ENCODE results near the gene ZNF829.

Gene ZNF829

GRCh38 chr19:36915992-36916830 is at the start of gene ZNF829, which contains the start of gene ZNF568:
Gene ZNF829, minus strand, starts transcription at chr19:36916291. Its CDS starts 1,124 bp downstream, at chr19:36915167.
Gene ZNF568, plus strand, starts transcription at chr19:36916332. Its CDS starts 6,439 bp downstream, at chr19:36922771.
- peaks cover 34% of the 10 kb centered on the region for H3K9me3 ChIP-seq (ENCODE audit: low read length)
- peak within 1 kb of the TSS; percentile 93 for H2AFZ ChIP-seq (ENCODE audit: low read depth, low read length)
- H3K4me1 ChIP-seq (ENCODE audit: insufficient read depth, low read length), result no peaks in the 10 kb centered on the region
- peak within 1 kb of the TSS; percentile 64 for H3K4me3 ChIP-seq (ENCODE audit: low read length)
- no peaks in the 10 kb centered on the region for H3K27me3 ChIP-seq (ENCODE audit: insufficient read depth, low read length)
- peaks cover 41% of the 10 kb centered on the region for H3K36me3 ChIP-seq (ENCODE audit: insufficient read depth, low read length)

GRCh38 chr19:36963280-36963679 is 47.2 kb upstream of the ZNF829 start:
- Histone ChIP-seq H3K4me1 (ENCODE audit: insufficient read depth, low read length) (no peaks in the 10 kb centered on the region), H3K36me3 (ENCODE audit: insufficient read depth, low read length) (no peaks in the 10 kb centered on the region), H3K9me3 (ENCODE audit: low read length) (peaks cover 23% of the 10 kb centered on the region), H2AFZ (ENCODE audit: low read depth, low read length) (no peak overlapping the region), H3K4me3 (ENCODE audit: low read length) (no peak overlapping the region), H3K27me3 (ENCODE audit: insufficient read depth, low read length) (no peaks in the 10 kb centered on the region)

GRCh38 chr19:36962346-36962745 is 46.3 kb upstream of the ZNF829 start:
- no peak overlapping the region for H3K4me3 ChIP-seq (ENCODE audit: low read length)
- no peak overlapping the region for H2AFZ ChIP-seq (ENCODE audit: low read depth, low read length)
- no peaks in the 10 kb centered on the region for H3K36me3 ChIP-seq (ENCODE audit: insufficient read depth, low read length)
- no peaks in the 10 kb centered on the region for H3K4me1 ChIP-seq (ENCODE audit: insufficient read depth, low read length)
- peaks cover 19% of the 10 kb centered on the region for H3K9me3 ChIP-seq (ENCODE audit: low read length)
- no peaks in the 10 kb centered on the region for H3K27me3 ChIP-seq (ENCODE audit: insufficient read depth, low read length)

- no peak overlapping the region for H3K4me3 ChIP-seq (ENCODE audit: low read length)
- H2AFZ ChIP-seq (ENCODE audit: low read depth, low read length), result no peak overlapping the region
- no peaks in the 10 kb centered on the region for H3K4me1 ChIP-seq (ENCODE audit: insufficient read depth, low read length)
- H3K9me3 ChIP-seq (ENCODE audit: low read length), result peaks cover 43% of the 10 kb centered on the region
- no peaks in the 10 kb centered on the region for H3K27me3 ChIP-seq (ENCODE audit: insufficient read depth, low read length)
- H3K36me3 ChIP-seq (ENCODE audit: insufficient read depth, low read length), result peaks cover 28% of the 10 kb centered on the region
Measured at GRCh38 chr19:36950335-36951119, 34.4 kb upstream of the ZNF829 start.

- H3K36me3 ChIP-seq (ENCODE audit: insufficient read depth, low read length), result peaks cover 57% of the 10 kb centered on the region
Measured at GRCh38 chr19:36939153-36939552, 23.1 kb upstream of the ZNF829 start.

GRCh38 chr19:36931684-36932083 is 15.6 kb upstream of the ZNF829 start:
- peaks cover 13% of the 10 kb centered on the region for H3K36me3 ChIP-seq (ENCODE audit: insufficient read depth, low read length)
- peaks cover 27% of the 10 kb centered on the region for H3K9me3 ChIP-seq (ENCODE audit: low read length)
- H2AFZ ChIP-seq (ENCODE audit: low read depth, low read length), result no peak overlapping the region
- H3K4me3 ChIP-seq (ENCODE audit: low read length), result no peak overlapping the region
- H3K4me1 ChIP-seq (ENCODE audit: insufficient read depth, low read length), result no peaks in the 10 kb centered on the region
- no peaks in the 10 kb centered on the region for H3K27me3 ChIP-seq (ENCODE audit: insufficient read depth, low read length)

More at GRCh38 chr19:36939153-36939552, 23.1 kb upstream of the ZNF829 start:
- no peaks in the 10 kb centered on the region for H3K27me3 ChIP-seq (ENCODE audit: insufficient read depth, low read length)
- H3K4me3 ChIP-seq (ENCODE audit: low read length), result no peak overlapping the region
- peaks cover 25% of the 10 kb centered on the region for H3K9me3 ChIP-seq (ENCODE audit: low read length)
- no peaks in the 10 kb centered on the region for H3K4me1 ChIP-seq (ENCODE audit: insufficient read depth, low read length)
- H2AFZ ChIP-seq (ENCODE audit: low read depth, low read length), result no peak overlapping the region

GRCh38 chr19:36918090-36918489 is 2.0 kb upstream of the ZNF829 start:
- Histone ChIP-seq H3K36me3 (ENCODE audit: insufficient read depth, low read length) (peaks cover 48% of the 10 kb centered on the region), H3K27me3 (ENCODE audit: insufficient read depth, low read length) (no peaks in the 10 kb centered on the region), H2AFZ (ENCODE audit: low read depth, low read length) (no peak overlapping the region), H3K4me3 (ENCODE audit: low read length) (no peak overlapping the region), H3K4me1 (ENCODE audit: insufficient read depth, low read length) (no peaks in the 10 kb centered on the region), H3K9me3 (ENCODE audit: low read length) (peaks cover 40% of the 10 kb centered on the region)

- peaks cover 42% of the 10 kb centered on the region for H3K36me3 ChIP-seq (ENCODE audit: insufficient read depth, low read length)
- peak overlapping the region; percentile 64 for H3K4me3 ChIP-seq (ENCODE audit: low read length)
- peaks cover 33% of the 10 kb centered on the region for H3K9me3 ChIP-seq (ENCODE audit: low read length)
Measured at GRCh38 chr19:36916991-36917390, 900 bp upstream of the ZNF829 start.

GRCh38 chr19:36898422-36898821 is 17.7 kb downstream of the ZNF829 start:
- H3K9me3 ChIP-seq (ENCODE audit: low read length), result peaks cover 69% of the 10 kb centered on the region
- H2AFZ ChIP-seq (ENCODE audit: low read depth, low read length), result no peak overlapping the region
- no peak overlapping the region for H3K4me3 ChIP-seq (ENCODE audit: low read length)
- H3K4me1 ChIP-seq (ENCODE audit: insufficient read depth, low read length), result no peaks in the 10 kb centered on the region
- H3K27me3 ChIP-seq (ENCODE audit: insufficient read depth, low read length), result no peaks in the 10 kb centered on the region
- peaks cover 75% of the 10 kb centered on the region for H3K36me3 ChIP-seq (ENCODE audit: insufficient read depth, low read length)

More at GRCh38 chr19:36916991-36917390, 900 bp upstream of the ZNF829 start:
- Histone ChIP-seq H3K27me3 (ENCODE audit: insufficient read depth, low read length) (no peaks in the 10 kb centered on the region), H2AFZ (ENCODE audit: low read depth, low read length) (peak overlapping the region; percentile 93), H3K4me1 (ENCODE audit: insufficient read depth, low read length) (no peaks in the 10 kb centered on the region)

- Histone ChIP-seq H2AFZ (ENCODE audit: low read depth, low read length) (no peak overlapping the region), H3K36me3 (ENCODE audit: insufficient read depth, low read length) (peaks cover 77% of the 10 kb centered on the region), H3K9me3 (ENCODE audit: low read length) (peaks cover 79% of the 10 kb centered on the region), H3K4me1 (ENCODE audit: insufficient read depth, low read length) (no peaks in the 10 kb centered on the region), H3K27me3 (ENCODE audit: insufficient read depth, low read length) (no peaks in the 10 kb centered on the region), H3K4me3 (ENCODE audit: low read length) (no peak overlapping the region)
Measured at GRCh38 chr19:36894849-36895383, 21.2 kb downstream of the ZNF829 start.

- Histone ChIP-seq H3K27me3 (ENCODE audit: insufficient read depth, low read length) (no peaks in the 10 kb centered on the region), H2AFZ (ENCODE audit: low read depth, low read length) (no peak overlapping the region), H3K4me3 (ENCODE audit: low read length) (no peak overlapping the region), H3K36me3 (ENCODE audit: insufficient read depth, low read length) (peaks cover 64% of the 10 kb centered on the region), H3K9me3 (ENCODE audit: low read length) (peaks cover 76% of the 10 kb centered on the region), H3K4me1 (ENCODE audit: insufficient read depth, low read length) (no peaks in the 10 kb centered on the region)
Measured at GRCh38 chr19:36891768-36892357, 24.2 kb downstream of the ZNF829 start.

GRCh38 chr19:36876993-36877938 is 38.8 kb downstream of the ZNF829 start:
- no peak overlapping the region for H3K4me3 ChIP-seq (ENCODE audit: low read length)
- H3K27me3 ChIP-seq (ENCODE audit: insufficient read depth, low read length), result no peaks in the 10 kb centered on the region
- peaks cover 31% of the 10 kb centered on the region for H3K36me3 ChIP-seq (ENCODE audit: insufficient read depth, low read length)
- peaks cover 62% of the 10 kb centered on the region for H3K9me3 ChIP-seq (ENCODE audit: low read length)
- no peaks in the 10 kb centered on the region for H3K4me1 ChIP-seq (ENCODE audit: insufficient read depth, low read length)
- H2AFZ ChIP-seq (ENCODE audit: low read depth, low read length), result no peak overlapping the region
